K562 (cell line): Measurements from ENCODE around the gene MVD. TPM values are rescaled to one million over a fixed set of nuclear protein-coding genes. Genes with fewer than 3 reads are reported as not detected.
A peak's percentile ranks its signal among the peaks of the same experiment; 100 is the strongest.

Source experiments
- BRD4 ChIP-seq: fragments of 200-600 bp; sonication (generic); IDR thresholded peaks from 2 replicates; pipeline ENCODE4 v1.6.1; 2017; ENCODE audit warnings: inconsistent platforms
- CCAR2 ChIP-seq: fragments of 200-400 bp; formaldehyde crosslinking; IDR thresholded peaks from 2 replicates; pipeline ENCODE4 v1.6.1; 2017; ENCODE audit warnings: mild to moderate bottlenecking, low read depth, low read length
- COPS2 ChIP-seq: fragments of 450-650 bp; conservative IDR thresholded peaks from 2 replicates; pipeline ENCODE4 v1.6.1; 2016; ENCODE audit warnings: mild to moderate bottlenecking, moderate library complexity
- NFE2L1 ChIP-seq: fragments of 450-650 bp; IDR thresholded peaks from 2 replicates; pipeline ENCODE4 v1.6.1; 2016; ENCODE audit warnings: missing genetic modification characterization, low read depth, mild to moderate bottlenecking, missing compliant biosample characterization, moderate library complexity, borderline replicate concordance
- NR4A1 ChIP-seq, 2 experiments: fragments of 250-450 bp in 1 of 2; fragments of 450-650 bp in 1 of 2; sonication (Bioruptor Pico) in 1 of 2; IDR thresholded peaks; 2 replicates each; pipeline versions ENCODE4 v1.4.0 to v1.6.1; 2016 to 2020; ENCODE audit warnings: mild to moderate bottlenecking in 2 of 2, missing compliant biosample characterization in 1 of 2, missing genetic modification characterization in 1 of 2, moderate library complexity in 1 of 2
- SMAD1 ChIP-seq: fragments of 150-350 bp; IDR thresholded peaks from 2 replicates; pipeline ENCODE4 v1.6.1; 2014; ENCODE audit warnings: low read length, low read depth; ENCODE audit not compliant: partially characterized antibody
- SNIP1 ChIP-seq: fragments of 450-650 bp; IDR thresholded peaks from 2 replicates; pipeline ENCODE4 v1.7.1; 2017; ENCODE audit warnings: low read depth, mild to moderate bottlenecking
- SPI1 ChIP-seq: IDR thresholded peaks from 2 replicates; pipeline ENCODE4 v1.6.1; 2011; ENCODE audit warnings: low read depth, low read length, control low read depth, borderline replicate concordance
- SRSF7 ChIP-seq: fragments of 200-400 bp; formaldehyde crosslinking; optimal IDR thresholded peaks from 2 replicates; pipeline ENCODE3; 2017; ENCODE audit warnings: mild to moderate bottlenecking, low read depth, low read length
- TAF1 ChIP-seq: IDR thresholded peaks from 2 replicates; pipeline ENCODE4 v1.6.1; 2011; ENCODE audit warnings: mild to moderate bottlenecking, low read length, moderate library complexity; ENCODE audit not compliant: insufficient read depth, control insufficient read depth, severe bottlenecking; ENCODE audit errors: extremely low read depth
- TEAD2 ChIP-seq: fragments of 450-650 bp; IDR thresholded peaks from 2 replicates; pipeline ENCODE4 v1.6.1; 2016; ENCODE audit warnings: missing genetic modification characterization, control low read depth, missing compliant biosample characterization
- TSHZ1 ChIP-seq: fragments of 250-450 bp; sonication (Bioruptor Pico); IDR thresholded peaks from 2 replicates; pipeline ENCODE4 v1.4.0; 2020; ENCODE audit warnings: mild to moderate bottlenecking, moderate library complexity
- YY1 ChIP-seq, 3 experiments: IDR thresholded peaks; 2 replicates each; pipeline ENCODE4 v1.6.1; 2011; ENCODE audit warnings: low read length in 2 of 3, mild to moderate bottlenecking in 2 of 3, moderate library complexity in 2 of 3, borderline replicate concordance in 1 of 3, control low read depth in 1 of 3, low read depth in 1 of 3; ENCODE audit not compliant: insufficient read depth in 3 of 3, insufficient replicate concordance in 2 of 3, control insufficient read depth in 1 of 3, insufficient read length in 1 of 3; ENCODE audit errors: extremely low read depth in 1 of 3
- ZFP30 ChIP-seq: fragments of 250-450 bp; sonication (Bioruptor Pico); IDR thresholded peaks from 2 replicates; pipeline ENCODE4 v1.8.0; 2022; ENCODE audit warnings: moderate library complexity, mild to moderate bottlenecking, inconsistent platforms, borderline replicate concordance
- ZKSCAN1 ChIP-seq: fragments of 150-350 bp; IDR thresholded peaks from 2 replicates; pipeline ENCODE4 v1.6.1; 2016; ENCODE audit warnings: low read depth, low read length
- ZNF57 ChIP-seq: fragments of 450-650 bp; formaldehyde crosslinking; IDR thresholded peaks from 2 replicates; pipeline ENCODE4 v1.4.0; 2020; ENCODE audit warnings: mild to moderate bottlenecking, moderate library complexity
- ZNF586 ChIP-seq: fragments of 450-650 bp; formaldehyde crosslinking; conservative IDR thresholded peaks from 2 replicates; pipeline ENCODE4 v1.4.0; 2020; ENCODE audit warnings: mild to moderate bottlenecking, moderate library complexity
- polyA plus RNA-seq, 8 experiments: library from polyadenylated mRNA; depleted of rRNA in 4 of 8; stranded (reverse) in 5 of 8; unstranded in 3 of 8; fragments of >200 nt; fragmentation: Nextera tagmentation in 2 of 8; fragmentation: Illumina TruSeq in 1 of 8; extraction: Ambion mirVana in 2 of 8; extraction: Trizol in 1 of 8; gene quantifications; 2 replicates each; pipeline versions ENCODE4 v1.2.1 to v1.2.3, GENCODE V29; 2011 to 2014; ENCODE audit warnings: inconsistent platforms in 1 of 8, missing spikeins in 1 of 8
- total RNA-seq, 7 experiments: library from RNA; depleted of rRNA in 6 of 7; stranded (reverse); fragments of >200 nt in 6 of 7; fragmentation: Illumina TruSeq in 2 of 7; extraction: Trizol in 2 of 7; gene quantifications; 2 replicates each; pipeline versions ENCODE4 v1.2.1 to v1.2.3, GENCODE V29; 2011 to 2021; ENCODE audit warnings: low replicate concordance in 1 of 7
- TF ChIP-seq, protein P1 (sequence below): fragments of 250-450 bp; sonication (Bioruptor Pico); IDR thresholded peaks from 2 replicates; pipeline ENCODE4 v1.8.0; 2022; ENCODE audit warnings: inconsistent platforms

MVD gene
- total and polyA plus RNA-seq, 9 of the 15 experiments (the other 6 are each of a cell fraction or from before 2014, with no cell fraction given), result 12.2 to 141 (median 45.3) TPM

DNA sequence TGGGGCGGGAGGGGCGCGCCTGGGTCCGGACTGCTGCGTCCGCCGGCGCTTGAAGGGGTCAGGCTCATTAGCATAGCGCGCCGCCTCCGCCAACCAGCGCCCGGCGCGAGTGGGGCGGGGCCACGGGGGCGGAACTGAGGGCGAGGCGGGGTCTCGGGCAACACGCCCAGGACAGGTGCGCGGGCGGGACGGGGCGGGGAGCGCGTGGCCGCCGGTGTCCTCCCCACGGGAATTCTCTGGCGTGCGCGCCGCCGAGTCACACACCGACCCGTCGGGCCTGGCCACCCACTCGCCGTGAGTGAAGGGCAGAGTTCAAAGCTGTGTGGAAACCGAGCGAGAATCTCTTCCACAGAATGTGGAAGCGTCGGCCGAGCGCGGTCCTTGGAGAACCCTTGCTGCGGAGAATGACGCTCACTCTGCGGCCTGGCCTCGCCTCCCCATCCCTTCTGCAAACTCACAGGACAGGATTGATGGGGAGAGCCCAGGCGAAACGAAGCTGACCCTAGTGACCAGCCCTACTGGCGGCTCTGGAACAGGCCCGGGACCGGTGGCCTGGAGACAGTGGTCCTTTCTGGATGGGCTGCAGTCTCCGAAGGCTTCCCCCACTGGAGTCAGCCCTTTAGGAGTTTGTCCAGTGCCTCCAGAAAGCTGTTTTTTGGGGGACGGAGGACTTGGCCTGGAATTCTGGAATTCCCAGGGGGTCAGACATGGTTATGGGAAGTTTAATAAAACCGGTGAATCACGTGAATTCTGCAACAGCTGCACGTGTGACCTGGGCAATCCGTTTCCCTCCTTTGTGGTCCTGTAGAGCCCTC is 23.8 kb upstream of the MVD start, which contains the start of gene SNAI3 (continued):
- TF ChIP-seq, protein P1, sequence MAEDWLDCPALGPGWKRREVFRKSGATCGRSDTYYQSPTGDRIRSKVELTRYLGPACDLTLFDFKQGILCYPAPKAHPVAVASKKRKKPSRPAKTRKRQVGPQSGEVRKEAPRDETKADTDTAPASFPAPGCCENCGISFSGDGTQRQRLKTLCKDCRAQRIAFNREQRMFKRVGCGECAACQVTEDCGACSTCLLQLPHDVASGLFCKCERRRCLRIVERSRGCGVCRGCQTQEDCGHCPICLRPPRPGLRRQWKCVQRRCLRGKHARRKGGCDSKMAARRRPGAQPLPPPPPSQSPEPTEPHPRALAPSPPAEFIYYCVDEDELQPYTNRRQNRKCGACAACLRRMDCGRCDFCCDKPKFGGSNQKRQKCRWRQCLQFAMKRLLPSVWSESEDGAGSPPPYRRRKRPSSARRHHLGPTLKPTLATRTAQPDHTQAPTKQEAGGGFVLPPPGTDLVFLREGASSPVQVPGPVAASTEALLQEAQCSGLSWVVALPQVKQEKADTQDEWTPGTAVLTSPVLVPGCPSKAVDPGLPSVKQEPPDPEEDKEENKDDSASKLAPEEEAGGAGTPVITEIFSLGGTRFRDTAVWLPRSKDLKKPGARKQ (CRISPR knock-in tag), result no peak
- TF ChIP-seq SNIP1 (no peak), COPS2 (no peak), ZKSCAN1 (no peak), TSHZ1 (no peak), SMAD1 (no peak), SPI1 (0 out of 2 replicates have a peak, but pooled peaks have one; percentile 11), TEAD2 (tag) (no peak), NFE2L1 (tag) (no peak), BRD4 (no peak), ZNF57 (CRISPR knock-in tag) (no peak), CCAR2 (no peak), YY1 (IDR thresholded peaks at IDR 0.05; ENCODE audit: borderline replicate concordance in 1 of 3, control insufficient read depth in 1 of 3, extremely low read depth in 1 of 3, insufficient read depth in 3 of 3, insufficient read length in 1 of 3, insufficient replicate concordance in 2 of 3, low read depth in 1 of 3, low read length in 2 of 3) (no peak), NR4A1 (CRISPR knock-in tag; IDR thresholded peaks at IDR 0.05) (no peak), NR4A1 (tag; IDR thresholded peaks at IDR 0.05) (no peak), TAF1 (peak; percentile 19), SRSF7 (no peak), ZNF586 (CRISPR knock-in tag) (no peak), ZFP30 (CRISPR knock-in tag) (no peak)
